Esophagus squamous epithelium (tissue), 5 donors: ENCODE measurements around the gene ORM1. TPM values are rescaled to one million over a fixed set of nuclear protein-coding genes. Genes with fewer than 3 reads are reported as not detected.

Experiments used
- DNase-seq: peaks from one replicate; lab custom pipeline; 2025; lab: John Stamatoyannopoulos, UW
- H3K27ac ChIP-seq, 4 donors: fragments of 200-600 bp; sonication (generic); one replicate each; pipeline ENCODE4 v1.5.1; 2016 to 2019; ENCODE audit warnings: mild to moderate bottlenecking in 1 of 4
- H3K27me3 ChIP-seq, 4 donors: fragments of 200-600 bp; sonication (generic); 1 replicate in 3 of 4; 2 replicates in 1 of 4; pipeline versions ENCODE4 v1.5.1 to v1.6.0; 2017 to 2021; ENCODE audit warnings: antibody characterized with exemption in 1 of 4
- H3K36me3 ChIP-seq, 3 donors: fragments of 200-600 bp; sonication (generic); one replicate each; pipeline ENCODE4 v1.5.1; 2016 to 2019
- H3K4me1 ChIP-seq, 3 donors: fragments of 200-600 bp; sonication (generic); one replicate each; pipeline ENCODE4 v1.5.1; 2017 to 2019
- H3K4me3 ChIP-seq, 4 donors: fragments of 200-600 bp; sonication (generic); 1 replicate in 3 of 4; 2 replicates in 1 of 4; pipeline ENCODE4 v1.5.1; 2016 to 2019; ENCODE audit warnings: mild to moderate bottlenecking in 2 of 4, moderate library complexity in 1 of 4
- H3K9me3 ChIP-seq, 3 donors: fragments of 200-600 bp; sonication (generic); one replicate each; pipeline ENCODE4 v1.5.1; 2016 to 2019
- CTCF ChIP-seq, 6 experiments: fragments of 450-650 bp in 4 of 6; fragments of 200-600 bp in 2 of 6; sonication (generic) in 2 of 6; IDR thresholded peaks; one replicate each; pipeline ENCODE4 v1.5.1; 2016 to 2019; ENCODE audit warnings: antibody characterized with exemption in 6 of 6, mild to moderate bottlenecking in 4 of 6, moderate library complexity in 4 of 6
- POLR2A ChIP-seq, 4 donors: fragments of 450-650 bp; IDR thresholded peaks; one replicate each; pipeline ENCODE4 v1.6.1; 2017; ENCODE audit warnings: antibody characterized with exemption in 4 of 4, mild to moderate bottlenecking in 4 of 4, moderate library complexity in 3 of 4
- WGBS, 2 donors: methylation state at CpG; one replicate each; pipeline ENCODE4 v1.1.5; 2018; 5-methylcytosine and 5-hydroxymethylcytosine counted together
- intact Hi-C: fragments of 100-400 bp; cut with DNase I; formaldehyde crosslinking; loops from one replicate; pipeline ENCODE4 v1.15.0; 2022
- total RNA-seq, 4 donors: library from RNA; depleted of rRNA; stranded (reverse); fragments of >200 nt; gene quantifications; one replicate each; pipeline ENCODE4 v1.1.0, GENCODE V29; 2016
- donor health status: DM: yes; HTN: yes; CAD: no.

The ORM1 gene
- total RNA-seq, 4 donors from 2014 or later: 0.41 TPM; not detected in 3

- peaks cover 0 to 7% (median 0%) of the 10 kb centered on the region in 3 donors for H3K4me1 ChIP-seq
- no peak for DNase-seq
- WGBS, 2 donors: 49 to 59% methylated on average over 6 of the region's 6 CpGs
- H3K36me3 ChIP-seq: peaks cover 0 to 37% (median 0%) of the 10 kb centered on the region in 3 donors
- H3K27ac ChIP-seq: no peak overlapping the region
- intact Hi-C loops: no loop called here
- no peaks in the 10 kb centered on the region for H3K9me3 ChIP-seq
- H3K27me3 ChIP-seq: no peaks in the 10 kb centered on the region
- TF ChIP-seq POLR2A (IDR thresholded peaks at IDR 0.05) (no peak), CTCF (IDR thresholded peaks at IDR 0.05) (no peak)
- H3K4me3 ChIP-seq: no peak overlapping the region
These were observed 20.2 kb upstream of the ORM1 start for GRCh38 chr9:114302727-114303126.

- H3K27me3 ChIP-seq: no peaks in the 10 kb centered on the region
- H3K27ac ChIP-seq: no peak overlapping the region
- TF ChIP-seq CTCF (IDR thresholded peaks at IDR 0.05) (no peak), POLR2A (IDR thresholded peaks at IDR 0.05) (no peak)
- peaks cover 0 to 7% (median 0%) of the 10 kb centered on the region in 3 donors for H3K4me1 ChIP-seq
- DNase-seq: no peak
- H3K9me3 ChIP-seq: no peaks in the 10 kb centered on the region
- WGBS, 2 donors: 50 to 73% methylated on average over 3 to 5 of the region's 5 CpGs
- intact Hi-C loops: no loop called here
- no peak overlapping the region for H3K4me3 ChIP-seq
- peaks cover 0 to 45% (median 0%) of the 10 kb centered on the region in 3 donors for H3K36me3 ChIP-seq
These were observed 19.3 kb upstream of the ORM1 start for GRCh38 chr9:114303571-114303970.

GRCh38 chr9:114303977-114304376 lies 18.9 kb upstream of the ORM1 start:
- no peak for TF ChIP-seq CTCF (IDR thresholded peaks at IDR 0.05)
- no peak for TF ChIP-seq POLR2A (IDR thresholded peaks at IDR 0.05)
- H3K9me3 ChIP-seq: no peaks in the 10 kb centered on the region
- H3K36me3 ChIP-seq: peaks cover 0 to 47% (median 0%) of the 10 kb centered on the region in 3 donors
- H3K27ac ChIP-seq: no peak overlapping the region
- WGBS, 2 donors: 73 to 90% methylated on average over 2 to 3 of the region's 4 CpGs
- no peak for DNase-seq
- intact Hi-C loops: no loop called here
- H3K4me1 ChIP-seq: peaks cover 0 to 7% (median 0%) of the 10 kb centered on the region in 3 donors
- no peak overlapping the region for H3K4me3 ChIP-seq
- no peaks in the 10 kb centered on the region for H3K27me3 ChIP-seq

GRCh38 chr9:114304416-114305188 lies 18.3 kb upstream of the ORM1 start:
- no peak for TF ChIP-seq CTCF (IDR thresholded peaks at IDR 0.05)
- TF ChIP-seq POLR2A (IDR thresholded peaks at IDR 0.05): no peak
- whole genome bisulfite sequencing, 2 donors: 75 to 100% methylated on average over 3 to 9 of the region's 10 CpGs
- no peak for DNase-seq
- Histone ChIP-seq H3K4me3 (no peak overlapping the region), H3K9me3 (no peaks in the 10 kb centered on the region), H3K36me3 (peaks cover 0 to 44% (median 0%) of the 10 kb centered on the region in 3 donors), H3K4me1 (peaks cover 0 to 7% (median 0%) of the 10 kb centered on the region in 3 donors), H3K27me3 (no peaks in the 10 kb centered on the region), H3K27ac (no peak overlapping the region)
- intact Hi-C loops: no loop called here

- WGBS, 2 donors: 74 to 83% methylated on average over 6 of the region's 6 CpGs
- intact Hi-C loops: no loop called here
- Histone ChIP-seq H3K4me1 (peaks cover 0 to 7% (median 0%) of the 10 kb centered on the region in 3 donors), H3K36me3 (peaks cover 0 to 36% (median 0%) of the 10 kb centered on the region in 3 donors), H3K9me3 (no peaks in the 10 kb centered on the region), H3K27me3 (no peaks in the 10 kb centered on the region), H3K4me3 (no peak overlapping the region), H3K27ac (no peak overlapping the region)
- TF ChIP-seq CTCF (IDR thresholded peaks at IDR 0.05): no peak
- TF ChIP-seq POLR2A (IDR thresholded peaks at IDR 0.05): no peak
- no peak for DNase-seq
These were observed 15.0 kb upstream of the ORM1 start for GRCh38 chr9:114307899-114308267.
